Natural killer cell (primary cell): ENCODE results near the gene CLTB. TPM values are rescaled to one million over a fixed set of nuclear protein-coding genes. Genes with fewer than 3 reads are reported as not detected.

Experiments used
- ATAC-seq, 3 donors: fragments of 150-1000 bp in 2 of 3; fragments of 200-7000 bp in 1 of 3; cut with Tn5 transposase; 1 replicate in 1 of 3; 2 replicates in 2 of 3; pipeline ENCODE4 v1.10.0; 2021; ENCODE audit warnings: mild to moderate bottlenecking in 2 of 3, moderate library complexity in 2 of 3
- DNase-seq, 2 donors: peaks; one replicate each; pipeline versions ENCODE4 v3.0.0 to v3.0.0-alpha.2; 2013 to 2021; ENCODE audit warnings: mixed read lengths in 1 of 2
- H3K27ac ChIP-seq: one replicate; pipeline ENCODE4 v1.5.1; 2013; ENCODE audit warnings: mild to moderate bottlenecking, low read length
- H3K27me3 ChIP-seq: one replicate; pipeline ENCODE4 v1.6.1; 2013; ENCODE audit warnings: low read length; ENCODE audit not compliant: control insufficient read depth, insufficient read depth
- H3K36me3 ChIP-seq: one replicate; pipeline ENCODE4 v1.6.1; 2013; ENCODE audit warnings: low read length; ENCODE audit not compliant: control insufficient read depth, insufficient read depth
- H3K4me1 ChIP-seq: one replicate; pipeline ENCODE4 v1.6.1; 2013; ENCODE audit warnings: low read length; ENCODE audit not compliant: control insufficient read depth, insufficient read depth
- H3K4me3 ChIP-seq: one replicate; pipeline ENCODE4 v1.5.1; 2013; ENCODE audit warnings: low read length
- H3K9me3 ChIP-seq: one replicate; pipeline ENCODE4 v1.6.1; 2013; ENCODE audit warnings: low read length; ENCODE audit not compliant: control insufficient read depth, insufficient read depth
- H3K27ac Mint-ChIP-seq, 2 donors: one replicate each; pipeline ENCODE4 v1.8.0; 2022; ENCODE audit warnings: mild to moderate bottlenecking in 2 of 2, mixed read lengths in 2 of 2, moderate library complexity in 1 of 2
- H3K27me3 Mint-ChIP-seq, 2 donors: one replicate each; pipeline ENCODE4 v1.8.0; 2022; ENCODE audit warnings: low read depth in 2 of 2, mixed read lengths in 2 of 2
- H3K36me3 Mint-ChIP-seq: one replicate; pipeline ENCODE4 v1.8.0; 2022; ENCODE audit warnings: mixed read lengths
- H3K4me1 Mint-ChIP-seq, 2 donors: one replicate each; pipeline ENCODE4 v1.8.0; 2022; ENCODE audit warnings: mixed read lengths in 2 of 2
- H3K4me3 Mint-ChIP-seq: one replicate; pipeline ENCODE4 v1.8.0; 2022; ENCODE audit warnings: mild to moderate bottlenecking, moderate library complexity, mixed read lengths
- H3K9me3 Mint-ChIP-seq, 2 donors: one replicate each; pipeline ENCODE4 v1.8.0; 2022; ENCODE audit warnings: mixed read lengths in 2 of 2
- WGBS: methylation state at CpG from one replicate; pipeline ENCODE4 v1.1.7; 2013; ENCODE audit warnings: missing lambda C conversion rate; ENCODE audit not compliant: insufficient coverage; 5-methylcytosine and 5-hydroxymethylcytosine counted together
- intact Hi-C: fragments of 100-400 bp; cut with micrococcal nuclease; formaldehyde crosslinking; loops from one replicate; pipeline ENCODE4 v1.14.2; 2022
- total RNA-seq, 4 donors: library from RNA; stranded (reverse); fragments of 120-200 nt in 1 of 4; gene quantifications; one replicate each; pipeline versions ENCODE4 v1.2.3 to v1.2.4, GENCODE V29; 2013 to 2022
- TF ChIP-seq, protein P1 (sequence below): fragments of 200-600 bp; IDR thresholded peaks from one replicate; pipeline ENCODE4 v1.8.0; 2022; ENCODE audit warnings: antibody characterized with exemption

Gene CLTB
- total RNA-seq, 3 donors from 2014 or later (not counting 1 experiment from before 2014, with no cell fraction given): 60.6 to 77.2 (median 70.4) TPM

- Histone ChIP-seq H3K36me3 (peaks cover 4% of the 10 kb centered on the region), H3K4me3 (no peak overlapping the region), H3K4me1 (peaks cover 19% of the 10 kb centered on the region), H3K27me3 (no peaks in the 10 kb centered on the region), H3K9me3 (no peaks in the 10 kb centered on the region), H3K27ac (no peak overlapping the region)
- DNase-seq: no peak
- no peaks in the 10 kb centered on the region for H3K27me3 Mint-ChIP-seq
- no peak overlapping the region for H3K4me3 Mint-ChIP-seq
- H3K27ac Mint-ChIP-seq: no peak overlapping the region
- TF ChIP-seq, protein P1, sequence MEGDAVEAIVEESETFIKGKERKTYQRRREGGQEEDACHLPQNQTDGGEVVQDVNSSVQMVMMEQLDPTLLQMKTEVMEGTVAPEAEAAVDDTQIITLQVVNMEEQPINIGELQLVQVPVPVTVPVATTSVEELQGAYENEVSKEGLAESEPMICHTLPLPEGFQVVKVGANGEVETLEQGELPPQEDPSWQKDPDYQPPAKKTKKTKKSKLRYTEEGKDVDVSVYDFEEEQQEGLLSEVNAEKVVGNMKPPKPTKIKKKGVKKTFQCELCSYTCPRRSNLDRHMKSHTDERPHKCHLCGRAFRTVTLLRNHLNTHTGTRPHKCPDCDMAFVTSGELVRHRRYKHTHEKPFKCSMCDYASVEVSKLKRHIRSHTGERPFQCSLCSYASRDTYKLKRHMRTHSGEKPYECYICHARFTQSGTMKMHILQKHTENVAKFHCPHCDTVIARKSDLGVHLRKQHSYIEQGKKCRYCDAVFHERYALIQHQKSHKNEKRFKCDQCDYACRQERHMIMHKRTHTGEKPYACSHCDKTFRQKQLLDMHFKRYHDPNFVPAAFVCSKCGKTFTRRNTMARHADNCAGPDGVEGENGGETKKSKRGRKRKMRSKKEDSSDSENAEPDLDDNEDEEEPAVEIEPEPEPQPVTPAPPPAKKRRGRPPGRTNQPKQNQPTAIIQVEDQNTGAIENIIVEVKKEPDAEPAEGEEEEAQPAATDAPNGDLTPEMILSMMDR: no peak
- H3K9me3 Mint-ChIP-seq: no peaks in the 10 kb centered on the region
- no peak for ATAC-seq
- intact Hi-C loops: no loop called here
- 97% methylated on average over 2 of the region's 2 CpGs for WGBS
- H3K36me3 Mint-ChIP-seq: no peaks in the 10 kb centered on the region
- H3K4me1 Mint-ChIP-seq: peaks cover 43 to 55% of the 10 kb centered on the region in 2 donors
These were observed 3.1 kb downstream of the CLTB start for GRCh38 chr5:176413255-176413565.

DNA sequence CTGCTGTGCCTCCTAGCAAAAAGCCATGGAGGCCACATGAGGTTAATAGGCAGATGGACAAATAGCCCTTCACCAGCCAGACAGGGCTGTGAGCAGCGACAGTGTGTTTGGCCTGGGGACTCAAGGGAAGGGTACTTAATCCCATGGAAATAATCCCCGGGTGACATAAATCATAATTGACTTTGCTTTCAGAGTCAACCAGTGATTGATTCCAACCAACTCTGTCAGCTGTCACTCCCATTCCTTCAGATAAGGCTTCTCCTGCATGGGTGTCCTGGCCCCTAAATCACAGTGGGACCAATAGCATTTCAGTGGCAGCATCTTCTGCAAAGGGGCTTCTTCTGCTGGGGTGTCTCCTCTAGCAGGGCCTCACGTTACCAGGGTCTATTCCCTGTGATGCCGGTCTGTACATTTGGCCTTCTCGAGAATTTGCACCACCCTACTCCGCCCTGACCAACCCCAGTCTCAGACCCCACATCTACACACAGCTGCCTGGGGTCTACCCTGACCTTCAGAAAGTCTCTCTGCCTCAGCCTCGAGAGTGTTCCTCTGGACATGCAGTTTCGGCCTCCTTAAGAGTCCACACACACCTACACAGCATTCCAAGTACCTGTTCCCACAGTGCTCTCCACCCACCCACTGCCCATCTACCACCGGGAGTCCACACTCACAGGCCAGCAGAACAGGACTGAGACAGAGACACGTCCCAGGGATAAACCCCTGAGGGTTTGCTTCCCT lies 3.7 kb downstream of the CLTB start:
- Histone ChIP-seq H3K36me3 (peaks cover 6% of the 10 kb centered on the region), H3K27me3 (no peaks in the 10 kb centered on the region), H3K4me3 (no peak overlapping the region), H3K27ac (no peak overlapping the region), H3K9me3 (no peaks in the 10 kb centered on the region), H3K4me1 (peaks cover 19% of the 10 kb centered on the region)
- no peak for ATAC-seq
- no peak for DNase-seq
- 94% methylated on average over 10 of the region's 10 CpGs for WGBS
- no peaks in the 10 kb centered on the region for H3K36me3 Mint-ChIP-seq
- H3K4me1 Mint-ChIP-seq: peaks cover 43 to 55% of the 10 kb centered on the region in 2 donors
- TF ChIP-seq, protein P1: no peak
- intact Hi-C loops: no loop called here
- no peaks in the 10 kb centered on the region for H3K27me3 Mint-ChIP-seq
- H3K27ac Mint-ChIP-seq: no peak overlapping the region
- H3K4me3 Mint-ChIP-seq: no peak overlapping the region
- no peaks in the 10 kb centered on the region for H3K9me3 Mint-ChIP-seq

- no peak overlapping the region for H3K4me3 Mint-ChIP-seq
- ATAC-seq (no peak), DNase-seq (no peak)
- peaks cover 38 to 48% of the 10 kb centered on the region in 2 donors for H3K4me1 Mint-ChIP-seq
- TF ChIP-seq, protein P1: no peak
- peaks cover 12% of the 10 kb centered on the region for H3K36me3 ChIP-seq
- no peak overlapping the region for H3K4me3 ChIP-seq
- no peaks in the 10 kb centered on the region for H3K9me3 Mint-ChIP-seq
- no peaks in the 10 kb centered on the region for H3K27me3 ChIP-seq
- intact Hi-C loops: no loop called here
- H3K4me1 ChIP-seq: peaks cover 7% of the 10 kb centered on the region
- no peaks in the 10 kb centered on the region for H3K9me3 ChIP-seq
- 97% methylated on average over 5 of the region's 5 CpGs for WGBS
- peak overlapping the region in 1 of 2 donors; percentile 27 for H3K27ac Mint-ChIP-seq
- H3K27ac ChIP-seq: no peak overlapping the region
- H3K36me3 Mint-ChIP-seq: no peaks in the 10 kb centered on the region
- no peaks in the 10 kb centered on the region for H3K27me3 Mint-ChIP-seq
These were observed 5.7 kb downstream of the CLTB start for GRCh38 chr5:176410486-176411180.
